Brain microvascular endothelial cell (primary cell): ENCODE measurements around the gene EPB41L5.

Experiments
- DNase-seq: peaks from one replicate; pipeline ENCODE4 v3.0.0-alpha.2; 2020
- H3K27ac ChIP-seq: fragments of 250-450 bp; sonication (Bioruptor Pico); 2 replicates; pipeline ENCODE4 v1.5.1; 2020; ENCODE audit warnings: mild to moderate bottlenecking, moderate library complexity
- H3K27me3 ChIP-seq: fragments of 250-450 bp; sonication (Bioruptor Pico); replicated peaks from 2 replicates; pipeline ENCODE4 v1.5.1; 2020; ENCODE audit warnings: mild to moderate bottlenecking
- H3K36me3 ChIP-seq: fragments of 250-450 bp; sonication (Bioruptor Pico); replicated peaks from 2 replicates; pipeline ENCODE4 v1.5.1; 2020; ENCODE audit warnings: mild to moderate bottlenecking
- H3K4me3 ChIP-seq: 2 replicates; pipeline ENCODE4 v1.5.1; 2011; ENCODE audit warnings: low read depth, mild to moderate bottlenecking, control low read depth, low read length, moderate library complexity
- CTCF ChIP-seq: IDR thresholded peaks from 2 replicates; pipeline ENCODE4 v1.5.1; 2011; ENCODE audit warnings: low read depth, mild to moderate bottlenecking, moderate library complexity, low read length, control low read depth, inconsistent platforms; ENCODE audit errors: missing control alignments
- in situ Hi-C: cut with HindIII; loops from 2 replicates; pipeline ENCODE4 v1.10.0; 2017; ENCODE audit warnings: low sequenced_read_pairs, low pct_ligation_motif_present

The EPB41L5 gene

GRCh38 chr2:120169020-120169419, 156.1 kb downstream of the EPB41L5 start:
- TF ChIP-seq CTCF, result no peak
- H3K36me3 ChIP-seq, result no peaks in the 10 kb centered on the region
- DNase-seq, result no peak
- in situ Hi-C loops, result no loop called here
- H3K27me3 ChIP-seq, result no peaks in the 10 kb centered on the region
- no peak overlapping the region for H3K4me3 ChIP-seq
- no peak overlapping the region for H3K27ac ChIP-seq

- Histone ChIP-seq H3K27ac (no peak overlapping the region), H3K4me3 (no peak overlapping the region)
Observed at GRCh38 chr2:120174963-120175581, 162.2 kb downstream of the EPB41L5 start.

GRCh38 chr2:120176526-120176925, 163.6 kb downstream of the EPB41L5 start:
- Histone ChIP-seq H3K4me3 (no peak overlapping the region), H3K27ac (no peak overlapping the region), H3K36me3 (no peaks in the 10 kb centered on the region), H3K27me3 (no peaks in the 10 kb centered on the region)
- TF ChIP-seq CTCF, result no peak
- in situ Hi-C loops, result no loop called here
- no peak for DNase-seq

More at GRCh38 chr2:120174963-120175581, 162.2 kb downstream of the EPB41L5 start:
- Histone ChIP-seq H3K36me3 (no peaks in the 10 kb centered on the region), H3K27me3 (no peaks in the 10 kb centered on the region)
- peak; percentile 55 for DNase-seq
- peak; percentile 66 for TF ChIP-seq CTCF
- in situ Hi-C loops, result no loop called here

- Histone ChIP-seq H3K27me3 (no peaks in the 10 kb centered on the region), H3K4me3 (no peak overlapping the region), H3K27ac (no peak overlapping the region), H3K36me3 (no peaks in the 10 kb centered on the region)
- in situ Hi-C loops, result no loop called here
- no peak for DNase-seq
- TF ChIP-seq CTCF, result peak; percentile 32
Observed at GRCh38 chr2:120177001-120177621, 164.2 kb downstream of the EPB41L5 start.

- Histone ChIP-seq H3K36me3 (no peaks in the 10 kb centered on the region), H3K4me3 (no peak overlapping the region), H3K27ac (no peak overlapping the region), H3K27me3 (no peaks in the 10 kb centered on the region)
- in situ Hi-C loops, result no loop called here
- no peak for DNase-seq
- TF ChIP-seq CTCF, result no peak
Observed at GRCh38 chr2:120177973-120178372, 165.1 kb downstream of the EPB41L5 start.
